ENCODE measurements around the gene PTPRK. TPM values are rescaled to one million over a fixed set of nuclear protein-coding genes. Genes with fewer than 3 reads are reported as not detected.

The PTPRK gene
- total and polyA plus RNA-seq, 2 experiments from 2014 or later: 26.9 to 56.4 TPM

GRCh38 chr6:128521282-128521632 lies 858 bp upstream of the PTPRK start:
- Mint-ChIP-seq H3K4me3 (peak overlapping the region; percentile 88), H3K4me1 (peaks cover 40% of the 10 kb centered on the region), H3K27me3 (ENCODE audit: insufficient read depth, low read depth, poor library complexity) (peaks cover 12% of the 10 kb centered on the region), H3K36me3 (ENCODE audit: low read depth) (no peaks in the 10 kb centered on the region), H3K27ac (peak overlapping the region; percentile 97), H3K9me3 (no peaks in the 10 kb centered on the region; the same call in 2 of the 3 replicates)
- H2AFZ ChIP-seq: peak overlapping the region; percentile 58
- 0 out of 2 replicates have a peak, but pooled peaks cover 2% of the 10 kb centered on the region for H3F3A ChIP-seq (replicated peaks; ENCODE audit: low read depth)
- no peaks in the 10 kb centered on the region for H3K9me2 ChIP-seq (ENCODE audit: insufficient read depth)
- peak overlapping the region; percentile 94 for H3K27ac ChIP-seq (ENCODE audit: low read depth)
- peak overlapping the region; percentile 75 for H3K4me2 ChIP-seq
- peaks cover 16% of the 10 kb centered on the region for H3K4me1 ChIP-seq (ENCODE audit: insufficient read depth)
- H3K4me3 ChIP-seq: peak overlapping the region; percentile 92
- TF ChIP-seq CTCF (conservative IDR thresholded peaks at IDR 0.05; ENCODE audit: low read depth in 2 of 2) (no peak), POLR2AphosphoS5 (IDR thresholded peaks at IDR 0.05; ENCODE audit: low read depth) (no peak)
- TF ChIP-seq, protein P1, sequence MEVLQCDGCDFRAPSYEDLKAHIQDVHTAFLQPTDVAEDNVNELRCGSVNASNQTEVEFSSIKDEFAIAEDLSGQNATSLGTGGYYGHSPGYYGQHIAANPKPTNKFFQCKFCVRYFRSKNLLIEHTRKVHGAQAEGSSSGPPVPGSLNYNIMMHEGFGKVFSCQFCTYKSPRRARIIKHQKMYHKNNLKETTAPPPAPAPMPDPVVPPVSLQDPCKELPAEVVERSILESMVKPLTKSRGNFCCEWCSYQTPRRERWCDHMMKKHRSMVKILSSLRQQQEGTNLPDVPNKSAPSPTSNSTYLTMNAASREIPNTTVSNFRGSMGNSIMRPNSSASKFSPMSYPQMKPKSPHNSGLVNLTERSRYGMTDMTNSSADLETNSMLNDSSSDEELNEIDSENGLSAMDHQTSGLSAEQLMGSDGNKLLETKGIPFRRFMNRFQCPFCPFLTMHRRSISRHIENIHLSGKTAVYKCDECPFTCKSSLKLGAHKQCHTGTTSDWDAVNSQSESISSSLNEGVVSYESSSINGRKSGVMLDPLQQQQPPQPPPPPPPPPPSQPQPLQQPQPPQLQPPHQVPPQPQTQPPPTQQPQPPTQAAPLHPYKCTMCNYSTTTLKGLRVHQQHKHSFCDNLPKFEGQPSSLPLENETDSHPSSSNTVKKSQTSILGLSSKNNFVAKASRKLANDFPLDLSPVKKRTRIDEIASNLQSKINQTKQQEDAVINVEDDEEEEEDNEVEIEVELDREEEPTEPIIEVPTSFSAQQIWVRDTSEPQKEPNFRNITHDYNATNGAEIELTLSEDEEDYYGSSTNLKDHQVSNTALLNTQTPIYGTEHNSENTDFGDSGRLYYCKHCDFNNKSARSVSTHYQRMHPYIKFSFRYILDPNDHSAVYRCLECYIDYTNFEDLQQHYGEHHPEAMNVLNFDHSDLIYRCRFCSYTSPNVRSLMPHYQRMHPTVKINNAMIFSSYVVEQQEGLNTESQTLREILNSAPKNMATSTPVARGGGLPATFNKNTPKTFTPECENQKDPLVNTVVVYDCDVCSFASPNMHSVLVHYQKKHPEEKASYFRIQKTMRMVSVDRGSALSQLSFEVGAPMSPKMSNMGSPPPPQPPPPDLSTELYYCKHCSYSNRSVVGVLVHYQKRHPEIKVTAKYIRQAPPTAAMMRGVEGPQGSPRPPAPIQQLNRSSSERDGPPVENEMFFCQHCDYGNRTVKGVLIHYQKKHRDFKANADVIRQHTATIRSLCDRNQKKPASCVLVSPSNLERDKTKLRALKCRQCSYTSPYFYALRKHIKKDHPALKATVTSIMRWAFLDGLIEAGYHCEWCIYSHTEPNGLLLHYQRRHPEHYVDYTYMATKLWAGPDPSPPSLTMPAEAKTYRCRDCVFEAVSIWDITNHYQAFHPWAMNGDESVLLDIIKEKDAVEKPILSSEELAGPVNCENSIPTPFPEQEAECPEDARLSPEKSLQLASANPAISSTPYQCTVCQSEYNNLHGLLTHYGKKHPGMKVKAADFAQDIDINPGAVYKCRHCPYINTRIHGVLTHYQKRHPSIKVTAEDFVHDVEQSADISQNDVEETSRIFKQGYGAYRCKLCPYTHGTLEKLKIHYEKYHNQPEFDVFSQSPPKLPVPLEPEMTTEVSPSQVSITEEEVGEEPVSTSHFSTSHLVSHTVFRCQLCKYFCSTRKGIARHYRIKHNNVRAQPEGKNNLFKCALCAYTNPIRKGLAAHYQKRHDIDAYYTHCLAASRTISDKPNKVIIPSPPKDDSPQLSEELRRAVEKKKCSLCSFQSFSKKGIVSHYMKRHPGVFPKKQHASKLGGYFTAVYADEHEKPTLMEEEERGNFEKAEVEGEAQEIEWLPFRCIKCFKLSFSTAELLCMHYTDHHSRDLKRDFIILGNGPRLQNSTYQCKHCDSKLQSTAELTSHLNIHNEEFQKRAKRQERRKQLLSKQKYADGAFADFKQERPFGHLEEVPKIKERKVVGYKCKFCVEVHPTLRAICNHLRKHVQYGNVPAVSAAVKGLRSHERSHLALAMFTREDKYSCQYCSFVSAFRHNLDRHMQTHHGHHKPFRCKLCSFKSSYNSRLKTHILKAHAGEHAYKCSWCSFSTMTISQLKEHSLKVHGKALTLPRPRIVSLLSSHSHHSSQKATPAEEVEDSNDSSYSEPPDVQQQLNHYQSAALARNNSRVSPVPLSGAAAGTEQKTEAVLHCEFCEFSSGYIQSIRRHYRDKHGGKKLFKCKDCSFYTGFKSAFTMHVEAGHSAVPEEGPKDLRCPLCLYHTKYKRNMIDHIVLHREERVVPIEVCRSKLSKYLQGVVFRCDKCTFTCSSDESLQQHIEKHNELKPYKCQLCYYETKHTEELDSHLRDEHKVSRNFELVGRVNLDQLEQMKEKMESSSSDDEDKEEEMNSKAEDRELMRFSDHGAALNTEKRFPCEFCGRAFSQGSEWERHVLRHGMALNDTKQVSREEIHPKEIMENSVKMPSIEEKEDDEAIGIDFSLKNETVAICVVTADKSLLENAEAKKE (CRISPR knock-in tag; IDR thresholded peaks at IDR 0.05): no peak
- no peak for ATAC-seq
- no peak for DNase-seq (ENCODE audit: low spot score)
- H3K27me3 ChIP-seq (ENCODE audit: insufficient read depth): peaks cover 7% of the 10 kb centered on the region; the same call in 1 of the 2 replicates
- no peaks in the 10 kb centered on the region for H3K36me3 ChIP-seq (ENCODE audit: insufficient read depth)
- H4K20me1 ChIP-seq (replicated peaks; ENCODE audit: insufficient read depth): peaks cover 19% of the 10 kb centered on the region; the same call in 1 of the 2 replicates
- peaks cover 35% of the 10 kb centered on the region for H3K79me2 ChIP-seq (replicated peaks; ENCODE audit: insufficient read depth)
